HFF-Myc (cell line): ENCODE data around the gene UVSSA.
"Not testable (repeated sequence)": the region's sequence is repeated elsewhere in the genome, so short reads cannot be mapped to it uniquely, and the experiment has no call there.

ENCODE experiments used
- DNase-seq: peaks from one replicate; pipeline ENCODE4 v3.0.0-alpha.2; 2011; ENCODE audit warnings: low read depth; ENCODE audit errors: extremely low read depth
- H3K4me3 ChIP-seq: replicated peaks from 2 replicates; pipeline ENCODE4 v1.5.1; 2011; ENCODE audit warnings: low read depth, mild to moderate bottlenecking, control low read depth, low read length
- TF ChIP-seq, protein P1 (sequence below): IDR thresholded peaks from 2 replicates; pipeline ENCODE4 v1.5.1; 2012; ENCODE audit warnings: mild to moderate bottlenecking, low read depth, low read length, control low read depth; ENCODE audit errors: missing control alignments

Gene UVSSA

GRCh38 chr4:1328267-1329155 is 18.5 kb upstream of the UVSSA start:
- DNase-seq: no peak
- TF ChIP-seq, protein P1, sequence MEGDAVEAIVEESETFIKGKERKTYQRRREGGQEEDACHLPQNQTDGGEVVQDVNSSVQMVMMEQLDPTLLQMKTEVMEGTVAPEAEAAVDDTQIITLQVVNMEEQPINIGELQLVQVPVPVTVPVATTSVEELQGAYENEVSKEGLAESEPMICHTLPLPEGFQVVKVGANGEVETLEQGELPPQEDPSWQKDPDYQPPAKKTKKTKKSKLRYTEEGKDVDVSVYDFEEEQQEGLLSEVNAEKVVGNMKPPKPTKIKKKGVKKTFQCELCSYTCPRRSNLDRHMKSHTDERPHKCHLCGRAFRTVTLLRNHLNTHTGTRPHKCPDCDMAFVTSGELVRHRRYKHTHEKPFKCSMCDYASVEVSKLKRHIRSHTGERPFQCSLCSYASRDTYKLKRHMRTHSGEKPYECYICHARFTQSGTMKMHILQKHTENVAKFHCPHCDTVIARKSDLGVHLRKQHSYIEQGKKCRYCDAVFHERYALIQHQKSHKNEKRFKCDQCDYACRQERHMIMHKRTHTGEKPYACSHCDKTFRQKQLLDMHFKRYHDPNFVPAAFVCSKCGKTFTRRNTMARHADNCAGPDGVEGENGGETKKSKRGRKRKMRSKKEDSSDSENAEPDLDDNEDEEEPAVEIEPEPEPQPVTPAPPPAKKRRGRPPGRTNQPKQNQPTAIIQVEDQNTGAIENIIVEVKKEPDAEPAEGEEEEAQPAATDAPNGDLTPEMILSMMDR: no peak

DNA sequence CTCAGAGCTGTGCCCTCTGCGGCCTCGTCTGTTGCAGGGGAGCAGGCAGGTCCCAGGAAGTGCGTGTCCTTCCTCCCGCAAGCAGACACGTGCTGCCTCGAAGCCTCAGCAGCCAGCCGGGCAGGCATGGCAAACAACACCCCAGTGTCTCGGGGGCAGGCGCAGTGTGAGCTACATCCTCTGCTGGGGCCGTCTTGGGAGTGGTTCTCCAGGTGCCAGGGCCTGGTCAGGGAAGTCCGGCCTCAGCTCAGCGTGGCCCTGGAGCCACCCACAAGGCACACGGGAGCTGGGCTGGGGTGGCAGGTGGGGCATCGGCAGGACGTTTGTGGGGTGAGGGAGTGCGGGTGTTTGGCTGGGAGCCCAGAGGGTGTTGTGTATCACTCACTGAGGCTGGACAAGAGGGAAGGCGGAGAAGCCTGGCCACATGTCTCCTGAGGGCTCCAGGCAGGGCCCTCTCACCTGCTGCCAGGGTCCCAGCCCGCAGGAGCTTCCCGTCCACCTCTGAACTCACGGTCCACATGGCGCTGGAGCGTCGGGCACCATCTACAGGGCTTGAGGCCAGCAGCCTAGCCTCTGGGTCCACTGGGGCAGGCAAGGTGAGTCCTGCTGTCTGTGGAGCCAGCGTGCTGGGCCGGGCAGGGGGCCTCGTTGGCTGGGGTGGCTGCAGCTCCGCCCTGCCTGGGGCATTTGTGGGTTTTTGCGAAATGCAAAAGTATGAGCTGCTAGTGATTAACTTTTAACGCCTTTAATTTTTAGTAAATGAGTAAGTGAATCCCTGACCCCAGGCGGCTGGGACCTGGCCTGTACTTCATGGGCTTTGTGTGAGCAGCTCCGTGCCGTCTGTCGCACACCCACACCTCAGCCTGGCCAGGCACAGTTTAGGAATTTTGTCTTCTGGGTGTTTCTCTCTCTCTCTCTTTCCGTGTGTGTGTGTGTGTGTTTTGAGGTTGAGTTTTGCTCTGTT is 17.3 kb upstream of the UVSSA start:
- DNase-seq: no peak
- H3K4me3 ChIP-seq: no peak overlapping the region
- TF ChIP-seq, protein P1: no peak

More at GRCh38 chr4:1328267-1329155, 18.5 kb upstream of the UVSSA start:
- H3K4me3 ChIP-seq: no peak overlapping the region

- DNase-seq: no peak
- TF ChIP-seq, protein P1: no peak
- no peak overlapping the region for H3K4me3 ChIP-seq
Measured at GRCh38 chr4:1330761-1331590, 16.0 kb upstream of the UVSSA start.

DNA sequence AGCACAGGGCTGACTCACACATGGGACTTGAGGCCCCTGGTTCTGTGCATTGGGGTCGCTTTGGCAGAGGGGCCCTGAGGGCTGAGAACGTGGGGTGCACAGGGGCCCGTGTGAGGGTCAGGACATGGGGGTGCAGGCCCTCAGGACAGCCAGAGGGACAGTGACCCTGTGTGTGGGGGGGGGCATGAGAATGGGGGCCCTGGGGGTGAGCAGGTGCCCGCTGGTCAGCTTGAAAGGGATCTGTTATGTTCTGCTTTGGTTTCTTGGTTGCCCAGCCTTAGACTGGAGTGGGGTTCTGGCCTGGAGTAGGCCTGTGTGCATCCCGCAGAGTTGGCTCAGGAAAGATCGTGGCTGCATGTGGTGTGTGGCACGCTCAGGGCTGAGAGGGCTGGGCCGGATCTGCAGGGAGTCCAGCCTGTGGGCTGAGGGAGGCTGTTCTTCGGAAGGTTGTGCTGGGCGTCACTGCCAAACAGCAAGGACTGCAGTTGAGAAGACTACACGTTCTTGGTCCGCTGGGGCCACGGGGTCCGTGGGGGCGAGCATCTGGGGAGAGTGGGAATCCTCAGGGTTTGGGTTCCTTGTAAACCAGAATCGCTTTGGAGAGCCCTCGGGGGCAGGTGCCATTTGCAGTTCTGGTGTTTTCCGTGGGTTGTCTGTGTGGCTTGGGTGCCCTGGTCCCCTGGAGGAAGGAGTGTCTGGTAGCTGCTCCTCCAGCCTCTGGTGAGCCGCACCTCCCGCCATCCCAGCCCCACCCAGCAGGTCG is 15.2 kb upstream of the UVSSA start:
- DNase-seq: no peak
- TF ChIP-seq, protein P1: no peak
- no peak overlapping the region for H3K4me3 ChIP-seq

DNA sequence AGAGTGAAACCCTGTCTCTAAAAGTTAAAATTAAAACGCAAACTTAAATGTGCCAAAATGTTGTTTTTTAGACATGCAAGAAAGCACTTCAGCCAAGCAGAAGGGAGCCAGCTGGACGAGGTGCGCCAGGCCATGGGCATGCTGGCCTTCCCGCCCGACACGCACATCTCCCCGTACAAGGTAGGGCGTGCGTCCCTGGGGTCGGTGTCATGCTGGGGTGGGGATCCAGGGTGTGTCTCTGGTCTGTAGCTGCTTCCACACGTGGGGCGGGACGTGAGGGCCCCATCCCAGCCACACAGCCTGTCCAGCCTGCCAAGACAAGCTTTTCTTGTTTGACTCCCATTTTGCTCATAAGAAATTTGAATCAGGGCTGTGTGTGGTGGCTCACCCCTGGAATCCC is 14.3 kb upstream of the UVSSA start:
- no peak overlapping the region for H3K4me3 ChIP-seq
- no peak for DNase-seq
- TF ChIP-seq, protein P1: no peak

- H3K4me3 ChIP-seq: no peak overlapping the region
- TF ChIP-seq, protein P1: no peak
- DNase-seq: no peak
Measured at GRCh38 chr4:1333256-1333655, 13.8 kb upstream of the UVSSA start.

- DNase-seq, H3K4me3 ChIP-seq: not testable (repeated sequence)
Measured at GRCh38 chr4:1333851-1334578, 13.0 kb upstream of the UVSSA start.
